ENCODE data around the gene ICAM1.

Gene ICAM1

GRCh38 chr19:10241826-10242449 is 29.0 kb upstream of the ICAM1 start:
- in situ Hi-C loops (cut with MboI; ENCODE audit: low sequenced_read_pairs): loop anchor here (10.0 kb wide), 1 partner anchor 317 kb away; no protein-coding TSS in a partner anchor

DNA sequence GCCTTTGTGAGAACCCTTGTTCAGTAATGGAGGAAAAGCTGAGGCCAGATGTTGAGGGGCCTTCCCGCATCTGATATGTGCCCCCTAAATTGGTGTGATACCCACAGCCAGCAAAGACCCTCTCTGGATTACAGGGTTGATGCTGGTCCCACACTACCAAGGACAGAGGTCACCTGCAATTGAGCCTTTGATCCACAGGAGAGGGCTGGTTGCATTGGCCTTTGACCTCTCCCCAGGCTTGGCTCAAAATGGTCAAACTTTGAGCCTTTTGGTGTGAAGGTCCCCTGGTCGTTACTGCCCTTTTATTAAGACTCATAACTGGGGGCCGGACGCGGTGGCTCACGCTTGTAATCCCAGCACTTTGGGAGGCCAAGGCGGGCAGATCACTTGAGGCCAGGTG is 27.3 kb upstream of the ICAM1 start:
- in situ Hi-C loops (cut with MboI; ENCODE audit: low sequenced_read_pairs): loop anchor here (10.0 kb wide), 1 partner anchor 319 kb away; no protein-coding TSS in a partner anchor

DNA sequence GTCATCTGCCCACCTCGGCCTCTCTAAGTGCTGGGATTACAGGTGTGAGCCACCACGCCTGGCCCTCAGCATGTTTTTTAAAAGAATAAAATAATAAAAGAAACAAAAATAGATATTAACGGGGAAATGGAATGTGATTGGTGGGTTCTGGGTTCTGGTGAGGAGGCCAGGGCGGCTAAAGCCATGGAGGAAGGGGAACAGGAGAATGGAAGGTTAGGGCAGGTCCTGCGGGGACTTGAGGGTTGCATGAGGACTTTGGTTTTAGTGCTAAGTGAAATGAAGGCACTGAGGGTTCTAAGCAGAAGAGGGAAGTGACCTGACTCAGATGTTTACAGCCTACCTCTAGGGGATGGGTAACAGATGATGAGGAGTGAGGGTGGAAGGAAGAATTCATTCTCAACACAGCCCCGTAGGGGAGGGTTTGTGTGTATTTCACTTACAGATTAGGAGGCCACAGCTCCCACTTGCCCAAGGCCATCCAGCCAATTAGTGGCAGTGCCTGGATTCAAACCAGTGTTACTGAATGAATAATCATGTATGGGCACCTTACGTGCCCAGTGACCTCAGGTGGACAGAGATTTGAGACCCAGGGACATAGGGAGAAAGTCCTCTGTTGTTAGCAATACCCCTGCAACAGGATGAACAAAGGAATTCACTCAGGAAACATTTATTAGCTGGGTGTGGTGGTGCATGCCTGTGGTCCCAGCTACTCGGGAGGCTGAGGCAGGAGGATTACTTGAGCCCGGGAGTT is 25.6 kb upstream of the ICAM1 start:
- in situ Hi-C loops (cut with MboI; ENCODE audit: low sequenced_read_pairs): loop anchor here (10.0 kb wide), 1 partner anchor 321 kb away; no protein-coding TSS in a partner anchor

- in situ Hi-C loops (cut with MboI; ENCODE audit: low sequenced_read_pairs): loop anchor here (10.0 kb wide), 1 partner anchor 322 kb away; no protein-coding TSS in a partner anchor
These were observed 24.4 kb upstream of the ICAM1 start for GRCh38 chr19:10246511-10246910.

GRCh38 chr19:10251792-10252694 is 18.9 kb upstream of the ICAM1 start, which contains the start of gene MRPL4:
Gene MRPL4 (plus strand): TSS chr19:10252214. CDS start chr19:10252254, 40 bp downstream.
- in situ Hi-C loops (cut with MboI; ENCODE audit: low sequenced_read_pairs): no loop called here

DNA sequence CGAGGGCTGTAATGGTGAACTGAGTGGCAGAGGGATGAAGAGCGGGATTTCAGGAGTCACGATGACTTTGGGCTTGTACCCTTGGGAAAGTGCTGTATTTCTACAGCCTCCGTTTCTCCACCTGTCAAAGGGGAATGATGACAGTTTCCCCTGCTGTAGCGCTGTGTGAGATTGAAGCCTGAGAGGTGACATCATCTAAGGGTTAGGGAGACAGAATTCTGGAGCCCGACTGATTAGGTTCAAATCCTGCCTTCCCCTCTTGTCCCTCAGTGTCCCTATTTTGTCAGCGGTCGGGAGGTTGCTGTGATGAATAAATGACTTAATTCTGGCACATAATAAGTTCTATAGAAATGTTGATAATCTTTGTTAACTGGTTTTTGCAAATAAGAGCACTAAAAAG is 18.2 kb upstream of the ICAM1 start:
- in situ Hi-C loops (cut with MboI; ENCODE audit: low sequenced_read_pairs): no loop called here

GRCh38 chr19:10254244-10254643 is 16.7 kb upstream of the ICAM1 start:
- in situ Hi-C loops (cut with MboI; ENCODE audit: low sequenced_read_pairs): no loop called here

DNA sequence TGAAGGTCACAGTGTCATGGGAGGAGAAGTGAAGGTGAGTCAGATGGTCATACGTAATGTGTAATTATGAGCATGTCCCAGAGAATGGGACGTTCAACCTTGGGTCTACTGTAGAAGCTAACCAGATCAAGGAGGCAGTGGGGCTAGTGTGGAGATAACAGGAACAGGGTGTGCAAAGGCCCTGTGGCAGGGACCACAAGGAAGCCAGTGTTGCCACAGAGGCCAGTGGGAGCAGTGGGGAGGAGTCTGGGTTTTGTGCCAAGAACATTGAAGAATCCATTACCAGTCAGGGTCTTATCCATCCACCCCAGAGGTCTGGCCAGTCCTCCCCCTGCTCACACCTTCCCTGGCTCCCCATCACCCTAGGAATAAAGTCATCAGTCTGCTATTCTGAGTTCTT is 15.6 kb upstream of the ICAM1 start:
- in situ Hi-C loops (cut with MboI; ENCODE audit: low sequenced_read_pairs): no loop called here

- in situ Hi-C loops (cut with MboI; ENCODE audit: low sequenced_read_pairs): no loop called here
These were observed 14.4 kb upstream of the ICAM1 start for GRCh38 chr19:10256551-10256950.

- in situ Hi-C loops (cut with MboI; ENCODE audit: low sequenced_read_pairs): no loop called here
These were observed 13.8 kb upstream of the ICAM1 start for GRCh38 chr19:10256970-10257615.

- in situ Hi-C loops (cut with MboI; ENCODE audit: low sequenced_read_pairs): no loop called here
These were observed 12.7 kb upstream of the ICAM1 start for GRCh38 chr19:10258080-10258710.

GRCh38 chr19:10259162-10259905 is 11.6 kb upstream of the ICAM1 start:
- in situ Hi-C loops (cut with MboI; ENCODE audit: low sequenced_read_pairs): no loop called here

DNA sequence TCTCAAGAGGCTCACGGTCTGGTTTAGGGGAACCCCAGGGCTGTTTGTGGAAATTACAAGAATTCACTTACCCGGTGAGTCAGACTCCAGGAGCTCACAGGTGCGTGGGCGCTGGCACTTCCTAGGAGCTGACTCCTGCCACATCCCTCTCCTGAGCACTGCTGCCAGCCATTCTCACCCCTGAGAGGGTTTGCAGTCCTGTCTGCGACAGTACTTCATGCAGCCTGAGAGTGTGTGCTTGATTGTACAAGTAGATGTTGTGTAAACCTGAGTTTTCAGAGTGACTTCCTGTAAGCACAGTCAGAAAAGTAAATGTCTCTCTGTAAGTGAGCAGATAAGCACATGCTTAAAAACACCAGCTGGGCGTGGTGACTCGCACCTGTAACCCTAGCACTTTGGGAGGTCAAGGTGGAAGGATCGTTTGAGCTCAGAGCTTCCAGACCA is 10.8 kb upstream of the ICAM1 start:
- in situ Hi-C loops (cut with MboI; ENCODE audit: low sequenced_read_pairs): no loop called here

DNA sequence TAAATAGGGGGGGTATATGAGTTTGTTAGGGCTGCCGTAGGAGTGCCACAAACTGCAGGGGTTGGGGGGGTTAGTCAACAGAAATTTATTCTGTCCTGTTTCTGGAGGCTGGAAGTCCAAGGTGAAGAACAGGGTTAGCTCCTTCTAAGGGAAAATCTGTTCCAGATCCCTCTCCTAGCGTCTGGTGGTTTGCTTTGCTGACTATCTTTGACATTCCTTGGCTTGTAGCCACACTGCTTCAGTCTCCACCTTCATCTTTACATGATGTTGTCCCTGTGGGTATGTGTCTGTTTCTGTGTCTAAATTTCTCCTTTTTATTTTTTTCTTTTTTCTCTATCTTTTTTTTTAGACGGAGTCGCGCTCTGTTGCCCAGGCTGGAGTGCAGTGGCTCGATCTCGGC is 8.1 kb upstream of the ICAM1 start:
- in situ Hi-C loops (cut with MboI; ENCODE audit: low sequenced_read_pairs): no loop called here

DNA sequence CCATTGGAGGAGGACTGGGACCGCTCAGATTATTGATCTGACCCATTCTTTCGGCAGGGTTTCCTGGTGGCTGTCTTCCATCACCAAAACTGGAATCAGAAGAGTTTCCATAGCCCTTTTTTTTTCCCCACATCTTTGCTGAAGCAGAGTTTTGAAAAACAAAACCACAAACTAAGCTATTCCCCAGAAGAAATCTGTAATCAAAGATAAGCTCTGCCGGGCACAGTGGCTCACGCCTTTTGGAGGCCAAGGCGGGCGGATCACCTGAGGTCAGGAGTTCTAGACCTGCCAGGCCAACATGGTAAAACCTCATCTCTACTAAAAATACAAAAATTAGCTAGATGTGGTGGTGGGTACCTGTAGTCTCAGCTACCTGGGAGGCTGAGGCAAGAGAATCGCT is 4.2 kb upstream of the ICAM1 start:
- in situ Hi-C loops (cut with MboI; ENCODE audit: low sequenced_read_pairs): no loop called here

DNA sequence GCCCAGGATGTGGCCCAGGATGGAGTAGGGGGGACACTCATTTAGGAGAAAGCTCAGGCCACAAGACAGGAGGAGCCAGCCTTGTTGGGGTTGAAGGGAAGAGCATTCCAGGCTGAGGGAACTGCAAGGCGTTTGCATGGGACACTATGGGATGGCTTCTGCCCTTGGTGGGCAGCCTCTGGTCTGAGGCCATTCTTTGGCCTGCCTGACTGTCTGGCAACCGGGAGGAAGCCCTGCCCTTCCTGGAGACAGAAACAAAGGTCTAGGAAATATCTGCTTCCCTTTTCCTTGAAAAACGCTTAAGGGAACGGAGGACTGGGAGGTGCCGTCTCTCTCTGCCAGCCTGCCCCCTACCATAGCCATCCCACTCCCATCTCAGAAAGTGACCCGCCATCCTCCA is 2.8 kb upstream of the ICAM1 start:
- in situ Hi-C loops (cut with MboI; ENCODE audit: low sequenced_read_pairs): no loop called here

DNA sequence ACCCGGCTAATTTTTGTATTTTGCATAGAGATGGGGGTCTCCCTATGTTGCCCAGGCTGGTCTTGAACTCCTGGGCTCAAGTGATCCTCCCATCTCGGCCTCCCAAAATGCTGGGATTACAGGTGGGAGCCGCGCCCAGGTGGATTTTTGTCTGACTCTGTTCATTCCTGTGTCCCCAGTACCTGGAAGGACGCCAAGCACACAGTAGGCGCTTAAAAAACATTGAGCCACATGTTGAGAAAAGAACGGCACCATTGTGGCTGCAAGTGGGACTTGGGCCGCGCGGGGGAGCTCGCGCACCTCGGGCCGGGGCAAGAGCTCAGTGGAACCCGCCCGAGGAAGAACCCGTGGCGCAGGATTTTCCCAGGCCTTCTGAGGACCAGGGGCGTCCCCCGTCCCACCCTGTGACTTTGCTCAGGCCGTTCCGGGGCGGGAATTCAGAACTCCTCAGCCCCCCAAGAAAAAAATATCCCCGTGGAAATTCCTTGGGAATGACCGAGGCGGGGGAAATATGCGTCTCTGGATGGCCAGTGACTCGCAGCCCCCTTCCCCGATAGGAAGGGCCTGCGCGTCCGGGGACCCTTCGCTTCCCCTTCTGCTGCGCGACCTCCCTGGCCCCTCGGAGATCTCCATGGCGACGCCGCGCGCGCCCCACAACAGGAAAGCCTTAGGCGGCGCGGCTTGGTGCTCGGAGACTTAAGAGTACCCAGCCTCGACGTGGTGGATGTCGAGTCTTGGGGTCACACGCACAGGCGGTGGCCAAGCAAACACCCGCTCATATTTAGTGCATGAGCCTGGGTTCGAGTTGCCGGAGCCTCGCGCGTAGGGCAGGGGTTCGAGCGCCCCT is 1.4 kb upstream of the ICAM1 start:
- in situ Hi-C loops (cut with MboI; ENCODE audit: low sequenced_read_pairs): loop anchor here (5.0 kb wide), 1 partner anchor 118 kb away; no protein-coding TSS in a partner anchor

DNA sequence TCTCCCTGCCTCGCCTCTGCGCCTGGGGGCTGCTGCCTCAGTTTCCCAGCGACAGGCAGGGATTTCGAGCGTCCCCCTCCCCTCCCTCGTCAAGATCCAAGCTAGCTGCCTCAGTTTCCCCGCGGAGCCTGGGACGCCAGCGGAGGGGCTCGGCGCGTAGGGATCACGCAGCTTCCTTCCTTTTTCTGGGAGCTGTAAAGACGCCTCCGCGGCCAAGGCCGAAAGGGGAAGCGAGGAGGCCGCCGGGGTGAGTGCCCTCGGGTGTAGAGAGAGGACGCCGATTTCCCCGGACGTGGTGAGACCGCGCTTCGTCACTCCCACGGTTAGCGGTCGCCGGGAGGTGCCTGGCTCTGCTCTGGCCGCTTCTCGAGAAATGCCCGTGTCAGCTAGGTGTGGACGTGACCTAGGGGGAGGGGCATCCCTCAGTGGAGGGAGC is 722 bp upstream of the ICAM1 start:
- in situ Hi-C loops (cut with MboI; ENCODE audit: low sequenced_read_pairs): loop anchor here (5.0 kb wide), 1 partner anchor 117 kb away; no protein-coding TSS in a partner anchor

Measured in HL-60/S4 (cell line).